Transverse colon (tissue), 4 donors: ENCODE measurements around the gene PTCH1.

Experiments used
- EP300 ChIP-seq: sonication (generic); formaldehyde crosslinking; IDR thresholded peaks from one replicate; pipeline ENCODE4 v1.6.1; 2017; ENCODE audit warnings: antibody characterized with exemption, low read depth
- POLR2A ChIP-seq: fragments of 450-650 bp; IDR thresholded peaks from one replicate; pipeline ENCODE4 v1.6.1; 2016; ENCODE audit warnings: antibody characterized with exemption, mild to moderate bottlenecking, moderate library complexity
- POLR2AphosphoS5 ChIP-seq, 3 donors: sonication (generic); formaldehyde crosslinking; IDR thresholded peaks; one replicate each; pipeline ENCODE4 v1.6.1; 2016; ENCODE audit warnings: antibody characterized with exemption in 3 of 3
- TF ChIP-seq, protein P1 (sequence below), 5 experiments: fragments of 200-600 bp in 3 of 5; fragments of 450-650 bp in 2 of 5; sonication (generic) in 3 of 5; IDR thresholded peaks; 1 replicate in 2 of 5; 2 replicates in 3 of 5; pipeline ENCODE4 v1.5.1; 2016 to 2017; ENCODE audit warnings: antibody characterized with exemption in 5 of 5, inconsistent platforms in 3 of 5, mild to moderate bottlenecking in 2 of 5, moderate library complexity in 1 of 5

DNA sequence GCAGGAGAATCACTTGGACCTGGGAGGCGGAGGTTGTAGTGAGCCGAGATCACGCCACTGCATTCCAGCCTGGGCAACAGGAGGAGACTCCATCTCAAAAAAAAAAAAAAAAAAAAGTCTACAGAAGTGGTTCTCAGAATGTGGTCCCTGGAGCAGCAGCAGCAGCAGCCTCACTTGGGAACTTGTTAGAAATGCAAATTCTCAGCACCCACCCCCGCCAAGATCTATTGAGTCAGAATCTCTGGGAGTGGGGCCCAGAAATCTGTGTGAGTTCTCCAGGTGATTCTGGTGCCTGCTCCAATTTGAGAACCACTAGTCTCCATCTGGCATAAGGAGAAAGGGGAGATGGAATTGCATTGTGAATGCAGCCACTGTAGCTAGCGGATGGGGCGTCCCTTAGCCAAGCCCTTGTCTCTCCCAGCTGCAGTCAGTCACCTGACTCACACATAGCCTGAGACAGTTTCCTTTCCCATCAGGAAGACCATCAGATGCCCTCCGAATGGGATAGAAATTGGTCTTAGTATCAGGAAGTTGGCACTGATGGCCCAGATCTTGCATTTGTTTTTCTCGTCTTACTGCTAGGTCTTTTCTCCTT, 12.2 kb upstream of the PTCH1 start:
- TF ChIP-seq POLR2AphosphoS5 (IDR thresholded peaks at IDR 0.05) (no peak), POLR2A (no peak), EP300 (no peak)
- TF ChIP-seq, protein P1, sequence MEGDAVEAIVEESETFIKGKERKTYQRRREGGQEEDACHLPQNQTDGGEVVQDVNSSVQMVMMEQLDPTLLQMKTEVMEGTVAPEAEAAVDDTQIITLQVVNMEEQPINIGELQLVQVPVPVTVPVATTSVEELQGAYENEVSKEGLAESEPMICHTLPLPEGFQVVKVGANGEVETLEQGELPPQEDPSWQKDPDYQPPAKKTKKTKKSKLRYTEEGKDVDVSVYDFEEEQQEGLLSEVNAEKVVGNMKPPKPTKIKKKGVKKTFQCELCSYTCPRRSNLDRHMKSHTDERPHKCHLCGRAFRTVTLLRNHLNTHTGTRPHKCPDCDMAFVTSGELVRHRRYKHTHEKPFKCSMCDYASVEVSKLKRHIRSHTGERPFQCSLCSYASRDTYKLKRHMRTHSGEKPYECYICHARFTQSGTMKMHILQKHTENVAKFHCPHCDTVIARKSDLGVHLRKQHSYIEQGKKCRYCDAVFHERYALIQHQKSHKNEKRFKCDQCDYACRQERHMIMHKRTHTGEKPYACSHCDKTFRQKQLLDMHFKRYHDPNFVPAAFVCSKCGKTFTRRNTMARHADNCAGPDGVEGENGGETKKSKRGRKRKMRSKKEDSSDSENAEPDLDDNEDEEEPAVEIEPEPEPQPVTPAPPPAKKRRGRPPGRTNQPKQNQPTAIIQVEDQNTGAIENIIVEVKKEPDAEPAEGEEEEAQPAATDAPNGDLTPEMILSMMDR (IDR thresholded peaks at IDR 0.05): no peak
